GM21367 (cell line): ENCODE data around the gene KBTBD4.
A peak's percentile ranks its signal among the peaks of the same experiment; 100 is the strongest.
"Not testable (repeated sequence)": the region's sequence is repeated elsewhere in the genome, so short reads cannot be mapped to it uniquely, and the experiment has no call there.

Experiments
- ATAC-seq: cut with Tn5 transposase; IDR thresholded peaks from one replicate; pipeline ENCODE4 v1.9.1; 2021; ENCODE audit not compliant: unreplicated experiment

KBTBD4 gene

DNA sequence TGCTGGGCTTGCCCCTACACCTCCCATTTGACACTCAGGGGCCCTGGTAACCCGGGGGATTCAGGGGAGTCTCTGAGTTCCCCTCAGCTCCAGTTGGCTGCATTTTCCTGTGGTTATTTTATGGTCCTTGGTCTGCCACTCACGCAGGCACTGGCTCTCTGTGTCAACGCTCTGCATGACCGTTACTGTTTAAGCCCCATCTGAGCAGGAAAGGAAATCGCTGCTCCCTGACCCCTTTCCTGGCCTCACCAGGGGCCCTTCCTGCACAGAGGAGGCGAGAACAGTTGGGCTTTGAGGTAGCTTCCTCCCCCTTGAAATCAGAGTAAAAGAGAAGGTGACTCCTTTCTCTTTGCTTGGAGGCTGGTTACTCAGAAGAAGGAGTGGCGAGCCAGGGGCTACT is 13.0 kb upstream of the KBTBD4 start:
- no peak for ATAC-seq

DNA sequence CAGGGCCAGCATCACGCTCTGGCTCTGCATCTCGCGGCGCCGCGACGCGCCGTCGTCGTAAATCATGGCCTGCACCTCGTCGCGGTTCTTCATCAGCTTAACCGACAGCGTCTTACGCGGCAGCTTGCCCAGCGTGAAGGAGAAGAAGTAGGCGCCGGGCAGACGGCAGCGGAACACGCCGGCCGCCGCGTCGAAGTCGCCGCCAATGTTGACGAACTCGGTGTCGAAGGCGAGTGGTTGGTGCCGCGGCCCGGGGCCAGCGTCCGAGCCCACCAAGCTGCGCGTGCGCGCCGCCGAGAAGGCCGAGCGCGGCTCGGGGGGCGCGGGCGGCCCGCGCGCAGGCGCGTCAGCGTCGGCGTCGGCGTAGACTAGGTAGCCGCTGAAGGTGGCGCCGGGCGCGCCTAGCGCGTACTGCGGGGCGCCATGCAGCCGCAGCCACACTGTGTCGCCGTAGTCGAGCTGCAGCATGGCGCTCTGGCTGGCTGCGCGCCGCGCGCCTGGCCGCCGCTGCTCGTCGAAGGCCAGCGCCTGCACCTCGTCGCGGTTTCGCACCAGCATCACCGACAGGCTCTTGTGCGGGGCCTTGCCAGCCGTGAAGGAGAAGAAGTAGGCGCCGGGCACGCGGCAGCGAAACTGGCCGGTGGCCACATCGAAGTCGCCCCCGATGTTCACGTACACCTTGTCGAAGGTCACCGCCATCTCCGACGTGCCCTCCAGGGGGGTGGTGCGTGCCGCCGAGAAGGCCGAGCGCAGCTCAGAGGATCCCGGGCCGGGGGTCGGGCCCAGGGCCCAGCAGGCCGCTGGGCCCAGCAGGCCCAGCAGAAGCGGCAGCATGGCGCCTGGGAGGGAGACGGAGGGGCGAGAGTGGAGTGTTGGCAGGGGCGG is 11.4 kb upstream of the KBTBD4 start:
- no peak for ATAC-seq

DNA sequence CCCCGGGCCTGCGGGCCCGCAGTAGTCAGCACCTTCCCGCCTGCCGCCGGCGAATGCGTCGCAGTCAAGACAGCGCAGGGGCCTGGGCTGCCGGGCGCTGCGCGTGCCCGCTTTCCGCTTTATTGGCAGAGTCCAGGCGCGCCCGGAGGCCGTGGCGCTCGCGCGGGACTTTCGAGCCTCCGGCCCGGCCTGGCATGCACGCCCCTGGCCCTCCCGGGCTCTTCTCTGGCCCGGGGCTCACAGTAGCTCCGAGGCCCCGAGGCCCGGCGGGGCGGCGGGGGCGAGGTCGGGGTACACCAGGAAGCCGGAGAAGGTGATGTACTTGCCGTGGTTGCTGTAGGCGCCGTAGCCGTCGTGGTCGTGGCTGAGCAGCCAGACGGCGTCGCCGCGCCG is 10.8 kb upstream of the KBTBD4 start:
- ATAC-seq: no peak

DNA sequence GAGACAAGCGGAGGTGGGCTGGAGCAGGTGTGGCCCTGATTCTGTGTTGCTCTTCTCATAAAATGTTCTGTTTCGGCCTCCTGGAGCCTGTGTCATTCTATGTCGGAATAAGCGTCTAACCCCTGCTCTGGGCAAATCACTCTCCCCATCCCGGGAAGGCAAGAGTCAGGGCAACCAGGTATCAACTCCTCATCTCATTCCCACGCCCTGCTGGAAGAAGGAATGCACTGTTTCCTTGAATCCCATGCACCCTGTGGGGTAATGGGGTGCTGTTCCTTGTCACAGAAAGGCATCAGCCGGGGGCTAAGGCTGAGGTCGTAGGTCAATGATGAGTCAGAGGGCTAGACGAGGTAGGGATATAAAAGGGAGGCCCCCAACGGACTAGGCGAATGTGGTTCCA is 10.3 kb upstream of the KBTBD4 start:
- ATAC-seq: no peak

DNA sequence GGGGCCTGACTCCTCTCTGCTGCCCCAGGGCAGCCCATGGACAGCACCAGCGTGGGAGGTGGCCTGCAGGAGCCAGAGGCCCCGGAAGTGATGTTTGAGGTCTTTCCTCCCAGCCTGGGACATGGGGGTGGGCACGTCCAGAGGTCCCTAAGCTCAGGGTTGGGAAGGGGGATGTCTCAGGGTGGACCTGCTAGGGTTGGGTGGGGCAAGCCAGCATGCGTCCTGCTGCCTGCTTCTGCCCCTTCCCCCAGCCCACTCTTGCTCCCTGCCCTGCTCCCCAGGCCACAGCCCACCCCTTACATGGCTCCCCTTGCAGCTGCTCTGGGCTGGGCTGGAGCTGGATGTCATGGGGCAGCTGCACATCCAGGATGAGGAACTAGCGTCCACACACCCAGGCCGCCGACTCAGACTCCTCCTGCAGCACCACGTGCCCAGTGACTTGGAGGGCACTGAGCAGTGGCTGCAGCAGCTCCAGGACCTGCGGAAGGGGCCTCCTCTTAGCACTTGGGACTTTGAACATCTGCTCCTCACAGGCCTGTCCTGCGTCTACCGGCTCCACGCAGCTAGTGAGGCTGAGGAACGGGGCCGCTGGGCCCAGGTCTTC is 9.1 kb upstream of the KBTBD4 start:
- ATAC-seq: no peak

DNA sequence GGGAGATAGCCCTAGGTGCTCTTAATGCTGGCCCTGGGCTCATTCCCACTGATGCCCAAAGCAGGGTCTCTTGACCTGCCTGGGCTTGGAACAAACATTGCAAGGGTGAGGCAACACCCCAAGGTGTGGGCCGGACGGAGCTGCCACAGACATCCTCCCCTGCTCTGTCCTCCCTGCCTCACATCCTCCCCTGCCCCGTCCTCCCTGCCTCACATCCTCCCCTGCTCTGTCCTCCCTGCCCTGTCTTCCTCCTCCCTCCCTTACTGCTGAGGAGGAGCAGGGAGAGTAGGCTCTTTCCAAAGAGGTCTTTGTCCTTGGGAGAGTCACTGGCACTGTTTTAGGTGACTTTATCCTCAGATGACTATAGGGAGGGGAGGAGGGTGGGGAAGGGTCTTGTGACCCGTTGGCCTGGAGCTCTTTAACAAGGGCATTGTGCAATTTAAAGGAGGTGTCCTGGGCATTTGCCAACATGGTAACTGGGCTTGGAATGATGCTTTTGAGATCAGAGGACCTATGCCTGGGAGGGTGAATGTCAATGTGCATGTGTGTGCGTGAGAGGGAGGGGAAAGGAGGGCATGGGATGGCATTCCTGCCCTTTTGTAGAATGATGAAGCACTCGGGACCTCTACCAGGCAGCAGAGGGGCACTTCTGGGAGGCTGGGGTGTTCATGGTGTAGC is 8.4 kb upstream of the KBTBD4 start:
- no peak for ATAC-seq

DNA sequence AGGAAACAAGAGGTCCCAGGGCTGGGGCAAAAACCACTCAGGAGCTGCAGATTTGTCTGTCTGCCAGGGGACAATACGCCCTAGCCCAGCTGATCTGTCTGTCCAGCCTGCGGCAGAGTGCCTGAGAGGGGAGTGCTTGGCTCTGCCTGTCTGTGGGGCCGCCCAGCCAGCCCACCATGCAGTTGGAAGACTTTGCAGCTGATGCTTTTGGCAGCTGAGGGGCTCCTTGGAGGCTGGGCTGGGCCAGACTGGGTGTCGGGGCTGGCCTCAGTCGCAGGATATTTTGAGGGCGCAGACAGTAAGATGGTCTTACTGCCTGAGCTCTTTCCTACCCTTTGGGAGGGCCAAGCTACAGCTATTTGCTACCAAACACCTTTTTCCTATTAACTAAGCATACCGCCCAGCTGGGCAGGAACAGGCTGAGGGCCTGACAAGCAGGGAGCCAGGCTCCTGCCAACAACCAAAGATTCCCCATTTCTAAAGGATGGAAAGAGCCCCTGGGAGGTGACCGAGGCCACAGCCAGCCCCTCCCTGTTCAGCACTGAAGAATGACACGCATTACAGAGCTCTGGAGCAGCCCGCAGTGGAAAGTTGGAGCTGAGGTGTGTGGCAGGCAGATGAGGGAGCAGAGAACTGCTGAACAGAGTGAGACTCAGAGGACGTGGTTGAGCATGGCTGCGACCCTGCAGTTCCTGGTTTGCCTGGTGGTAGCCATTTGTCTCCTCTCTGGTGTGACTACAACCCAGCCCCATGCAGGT is 7.5 kb upstream of the KBTBD4 start, which contains the start of gene FAM180B:
Gene FAM180B (plus strand): TSS at position 581 of the 758 bp plus-strand sequence. CDS start 91 bp downstream, at position 672.
- no peak for ATAC-seq

DNA sequence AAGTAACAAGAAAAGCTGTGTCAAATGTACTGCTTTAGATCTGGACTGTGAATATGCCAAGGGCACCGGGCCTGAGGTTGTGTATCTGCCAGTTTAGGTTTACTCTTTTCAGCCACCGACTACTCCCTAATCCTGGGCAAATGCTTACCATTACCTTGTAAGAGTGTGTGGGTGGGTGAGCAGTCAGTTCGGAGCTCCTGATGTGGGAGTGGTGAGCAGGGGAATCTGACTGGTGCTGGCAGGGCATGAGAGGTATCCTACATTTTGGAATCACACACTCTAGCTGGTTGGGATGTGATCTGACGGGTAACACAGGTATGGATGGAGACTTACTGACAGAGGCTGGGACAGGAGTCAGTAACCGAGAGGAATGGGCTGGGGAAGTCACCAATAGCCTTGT is 5.1 kb upstream of the KBTBD4 start:
- ATAC-seq: no peak

DNA sequence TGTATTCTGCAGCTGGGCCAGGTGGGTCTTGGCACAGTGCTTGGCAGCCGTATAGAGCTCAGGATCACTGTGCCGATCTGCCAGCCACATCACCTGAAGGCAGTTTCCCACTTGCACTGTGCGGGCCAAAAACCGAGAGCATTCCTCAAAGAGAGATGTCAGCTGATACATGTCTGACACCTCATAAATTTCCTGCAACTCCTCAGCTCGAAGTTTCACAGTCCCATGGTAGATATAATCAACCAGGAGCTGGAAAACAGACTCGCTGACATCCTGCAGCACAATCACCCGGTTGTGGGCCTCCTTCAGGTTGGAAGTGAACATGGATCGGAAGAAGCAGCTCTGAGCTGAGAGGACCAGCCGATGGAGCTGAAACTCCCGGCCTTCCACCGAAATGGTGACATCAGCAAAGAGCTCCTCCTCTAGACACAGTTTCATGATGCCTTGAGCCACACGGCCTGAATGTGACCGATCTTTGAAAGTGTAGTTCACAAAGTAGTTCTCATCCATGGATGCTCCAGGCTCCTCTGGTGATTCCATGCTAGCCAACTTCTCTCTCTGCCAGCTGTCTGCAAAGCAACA is 1.2 kb downstream of the KBTBD4 start:
- no peak for ATAC-seq

DNA sequence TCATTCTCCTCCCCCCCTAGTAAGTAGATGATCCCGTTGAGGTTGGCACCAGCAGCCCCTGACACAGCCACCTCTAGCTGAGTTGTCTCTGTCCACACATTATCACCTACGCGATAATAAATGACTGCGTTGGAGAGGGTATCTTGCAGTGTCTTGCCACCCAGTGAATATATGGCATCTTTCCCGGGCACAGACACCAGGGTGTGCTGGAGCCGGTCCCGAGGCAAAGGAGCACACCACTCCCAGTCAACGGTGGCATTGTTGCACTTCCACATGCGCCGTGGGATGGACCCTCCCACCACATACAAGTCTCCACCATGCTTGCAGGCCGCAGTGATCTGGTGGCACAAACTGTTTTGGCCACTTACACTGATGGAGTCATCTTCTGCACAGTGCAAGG is 5.4 kb downstream of the KBTBD4 start:
- ATAC-seq: no peak

DNA sequence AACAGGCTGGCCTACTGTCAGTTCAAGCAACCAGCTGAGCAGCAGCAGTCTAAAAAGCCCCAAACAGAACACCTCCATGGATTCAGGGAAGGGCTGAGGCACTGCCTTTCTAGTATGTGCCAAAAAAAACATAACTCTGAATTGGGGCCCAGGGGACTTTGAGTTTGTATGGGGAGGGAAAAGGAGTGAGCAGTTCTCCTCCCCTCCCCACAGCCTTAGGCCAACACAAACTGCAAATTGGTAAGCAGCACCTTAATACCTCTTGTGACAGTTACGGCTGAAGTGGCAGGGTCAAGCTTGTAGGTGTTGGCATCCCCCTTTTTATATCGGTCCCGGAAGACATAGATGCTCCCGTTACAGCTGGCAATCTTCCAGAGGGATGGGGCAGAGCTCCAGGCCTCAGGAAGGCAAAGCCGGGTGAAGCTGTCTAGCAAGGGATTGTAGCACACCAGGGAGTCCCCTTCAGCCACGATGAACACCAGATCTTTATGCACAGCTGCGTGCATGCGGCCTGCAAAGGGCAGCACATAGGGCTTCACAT is 6.0 kb downstream of the KBTBD4 start:
- no peak for ATAC-seq

DNA sequence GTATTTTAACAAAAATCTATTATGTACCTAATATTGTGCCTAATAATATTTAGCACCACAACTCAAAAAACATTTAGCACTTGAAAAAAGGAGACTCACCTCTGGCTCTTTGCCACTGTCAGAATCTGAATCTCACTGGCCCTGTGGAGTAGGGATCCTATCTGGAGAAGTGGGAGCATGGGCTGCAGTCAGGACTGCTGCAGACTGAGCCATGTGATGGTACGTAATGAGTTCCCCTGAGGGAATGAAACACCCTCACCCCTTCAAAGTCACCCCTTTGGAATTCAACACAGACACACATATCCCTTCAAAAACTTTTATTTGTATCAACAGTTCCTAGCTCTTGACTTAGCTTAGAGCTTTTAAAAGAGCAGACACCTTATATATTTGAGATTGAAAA is 6.9 kb downstream of the KBTBD4 start:
- no peak for ATAC-seq

DNA sequence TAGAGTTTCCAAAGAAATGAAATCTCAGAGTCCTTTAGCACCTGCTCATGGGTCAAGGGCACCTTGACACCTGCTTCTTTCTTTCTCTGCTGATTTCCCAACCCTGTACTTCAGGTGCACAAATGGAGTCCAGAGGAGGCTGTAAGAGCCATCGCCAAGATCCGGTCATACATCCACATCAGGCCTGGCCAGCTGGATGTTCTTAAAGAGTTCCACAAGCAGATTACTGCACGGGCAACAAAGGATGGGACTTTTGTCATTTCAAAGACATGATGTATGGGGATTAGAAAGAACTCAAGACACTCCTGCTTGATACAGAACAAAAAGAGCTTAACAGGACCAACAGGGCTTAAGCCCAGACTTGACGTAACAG is 7.4 kb downstream of the KBTBD4 start:
- ATAC-seq: no peak

DNA sequence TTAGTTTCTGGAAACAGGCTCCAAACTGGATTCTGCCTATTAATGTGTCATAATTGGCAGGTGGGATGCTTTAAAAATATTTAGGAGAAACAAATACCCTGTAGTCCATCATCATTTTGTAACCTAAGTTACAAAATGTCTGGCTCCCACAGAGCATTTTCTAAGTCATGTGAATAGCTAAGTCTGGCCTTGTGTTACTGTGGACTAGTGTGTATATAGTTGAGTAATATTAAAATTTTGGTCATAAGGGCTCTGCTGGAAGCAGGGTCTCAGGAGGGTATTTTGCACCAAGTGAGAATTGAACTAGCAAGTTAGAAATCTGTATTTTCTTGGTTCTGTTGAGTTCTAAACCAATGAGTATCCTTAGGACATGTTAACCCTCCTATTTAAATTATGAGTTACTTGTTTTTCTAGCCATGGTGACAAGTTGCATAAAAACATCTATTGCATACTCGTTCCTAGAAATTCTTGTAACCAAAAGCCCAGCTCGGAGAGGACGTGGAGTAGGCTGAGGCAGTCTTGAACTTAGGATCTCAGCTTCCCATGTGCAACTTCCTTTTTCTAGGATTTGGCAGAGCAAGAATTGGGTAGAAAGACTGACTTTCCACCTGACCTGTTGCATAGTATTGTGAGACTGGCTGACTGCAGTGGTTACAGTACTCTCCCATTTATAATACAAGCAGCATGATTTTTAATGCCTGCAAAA is 8.0 kb downstream of the KBTBD4 start:
- ATAC-seq: no peak

DNA sequence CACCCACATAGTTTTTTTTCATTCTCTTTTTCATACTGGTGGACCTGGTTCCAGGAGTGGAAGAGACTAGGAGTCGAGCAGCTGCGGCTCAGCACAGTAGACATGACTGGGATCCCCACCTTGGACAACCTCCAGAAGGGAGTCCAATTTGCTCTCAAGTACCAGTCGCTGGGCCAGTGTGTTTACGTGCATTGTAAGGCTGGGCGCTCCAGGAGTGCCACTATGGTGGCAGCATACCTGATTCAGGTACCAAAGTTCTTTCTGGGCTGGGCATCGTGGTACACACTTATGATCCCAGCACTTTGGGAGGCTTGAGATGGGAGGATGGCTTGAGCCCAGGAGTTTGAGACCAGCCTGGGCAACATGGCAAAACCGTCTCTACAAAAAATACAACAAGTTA is 9.1 kb downstream of the KBTBD4 start:
- ATAC-seq: no peak

DNA sequence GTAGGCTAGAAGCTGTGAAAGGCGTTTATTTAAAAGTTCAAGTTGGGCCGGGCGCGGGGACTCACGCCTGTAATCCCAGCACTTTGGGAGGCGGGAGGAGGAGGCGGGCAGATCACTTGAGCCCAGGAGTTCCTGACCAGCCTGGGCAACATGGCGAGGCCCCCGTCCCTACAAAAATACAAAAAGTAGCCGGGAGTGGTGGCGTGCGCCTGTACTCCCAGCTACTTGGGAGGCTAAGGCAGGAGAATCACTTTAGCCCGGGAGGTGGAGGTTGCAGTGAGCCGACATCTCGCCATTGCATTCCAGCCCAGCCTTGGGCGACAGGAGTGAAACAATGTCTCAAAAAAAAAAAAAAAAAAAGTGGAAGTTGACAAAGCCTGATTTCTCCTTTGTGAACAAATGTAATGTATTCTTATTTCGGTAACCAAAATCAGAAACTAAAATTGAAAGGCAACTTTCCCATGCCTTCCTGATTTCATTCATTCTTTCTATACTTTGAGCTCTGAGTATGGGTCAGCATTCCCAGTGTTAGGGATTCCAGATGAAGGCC is 12.5 kb downstream of the KBTBD4 start:
- ATAC-seq: no peak

DNA sequence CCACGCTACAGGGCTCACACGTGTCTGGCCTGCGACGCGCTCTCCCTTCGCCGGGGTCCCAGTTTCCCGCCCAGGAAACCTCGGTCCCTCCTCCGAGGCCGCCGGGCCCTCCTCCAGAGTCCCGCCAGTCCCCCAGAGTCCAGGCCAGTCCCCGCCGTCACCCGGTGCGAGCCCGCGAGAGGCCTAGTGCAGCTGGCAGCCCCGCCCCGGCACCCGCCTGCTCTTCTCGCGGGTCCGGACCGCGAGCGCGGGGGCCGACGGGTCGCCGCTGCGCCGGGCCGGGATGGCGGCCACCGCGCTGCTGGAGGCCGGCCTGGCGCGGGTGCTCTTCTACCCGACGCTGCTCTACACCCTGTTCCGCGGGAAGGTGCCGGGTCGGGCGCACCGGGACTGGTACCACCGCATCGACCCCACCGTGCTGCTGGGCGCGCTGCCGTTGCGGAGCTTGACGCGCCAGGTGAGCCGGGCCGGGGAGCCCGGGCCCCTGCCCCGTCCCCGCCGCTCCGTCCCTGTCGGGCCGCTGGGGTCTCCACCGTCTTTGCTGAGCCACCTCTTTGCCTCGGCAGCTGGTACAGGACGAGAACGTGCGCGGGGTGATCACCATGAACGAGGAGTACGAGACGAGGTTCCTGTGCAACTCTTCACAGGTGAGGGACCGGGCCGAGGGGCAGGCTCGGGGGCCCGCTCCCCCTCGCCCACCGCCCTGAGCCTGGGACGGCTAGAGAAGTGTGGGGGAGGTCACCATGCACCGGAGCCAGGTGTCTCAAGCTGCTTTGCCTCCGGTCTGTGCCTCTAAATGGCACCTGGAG is 13.2 kb downstream of the KBTBD4 start, which contains the start of gene PTPMT1:
Gene PTPMT1 (plus strand): TSS at position 260 of the 809 bp plus-strand sequence. CDS start 24 bp downstream, at position 284.
- peak; percentile 91 for ATAC-seq

DNA sequence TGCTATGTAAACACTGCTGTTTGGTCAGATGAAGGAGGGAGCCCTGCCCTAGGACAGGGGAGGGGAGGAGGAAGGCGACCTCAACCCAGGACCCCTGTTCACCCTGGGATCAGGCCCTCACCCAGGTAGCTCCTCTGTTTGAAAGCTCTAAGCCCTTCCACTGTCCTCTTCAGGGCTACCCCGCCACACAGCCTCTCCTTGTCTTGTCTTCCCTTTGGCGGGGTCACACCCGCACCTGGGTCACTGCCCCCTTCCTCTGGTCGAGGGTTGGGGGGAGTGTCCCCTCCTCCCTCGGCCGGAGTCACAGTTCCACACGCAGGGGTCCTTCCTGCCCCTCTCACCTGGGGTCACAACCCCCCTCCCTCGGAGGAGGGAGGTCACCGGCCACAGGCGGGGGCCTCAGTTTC is 13.8 kb downstream of the KBTBD4 start:
- ATAC-seq: no peak

DNA sequence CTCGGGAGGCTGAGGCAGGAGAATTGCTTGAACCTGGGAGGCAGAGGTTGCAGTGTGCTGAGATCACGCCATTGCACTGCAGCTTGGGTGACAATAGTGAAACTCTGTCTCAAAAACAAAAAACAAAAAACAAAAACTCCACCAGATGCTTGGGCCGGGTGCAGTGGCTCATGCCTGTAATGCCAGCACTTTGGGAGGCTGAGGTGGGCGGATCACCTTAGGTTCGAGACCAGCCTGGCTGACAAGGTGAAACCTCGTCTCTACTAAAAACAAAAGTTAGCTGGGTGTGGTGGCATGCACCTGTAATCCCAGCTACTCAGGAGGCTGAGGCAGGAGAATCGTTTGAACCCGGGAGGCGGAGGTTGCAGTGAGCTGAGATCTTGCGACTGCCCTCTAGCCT is 14.4 kb downstream of the KBTBD4 start:
- ATAC-seq: not testable (repeated sequence)
